B cell (primary cell): Measurements from ENCODE around the gene DAB2IP. TPM values are rescaled to one million over a fixed set of nuclear protein-coding genes. Genes with fewer than 3 reads are reported as not detected.

Experiments used
- ATAC-seq: fragments of 200-7000 bp; cut with Tn5 transposase; one replicate; pipeline ENCODE4 v1.10.0; 2021; ENCODE audit warnings: low read depth, mild to moderate bottlenecking, moderate number of reproducible peaks, moderate library complexity
- CTCF ChIA-PET: fragments of 350-600 bp; sonication (Branson Sonifier 250); formaldehyde crosslinking; loops from one replicate; lab custom pipeline; 2021; ENCODE audit warnings: antibody characterized with exemption, inconsistent platforms; lab: Charles Lee
- POLR2A ChIA-PET: fragments of 350-600 bp; sonication (Branson Sonifier 250); formaldehyde crosslinking; loops from one replicate; lab custom pipeline; 2021; ENCODE audit warnings: antibody characterized with exemption; lab: Charles Lee
- DNase-seq: peaks from one replicate; pipeline ENCODE4 v3.0.0; 2013
- H2AFZ ChIP-seq: 2 replicates; pipeline ENCODE4 v1.6.1; 2012; ENCODE audit warnings: mild to moderate bottlenecking, low read depth, low read length; ENCODE audit not compliant: insufficient read depth, poor library complexity, severe bottlenecking
- H3K27ac ChIP-seq, 2 donors: 1 replicate in 1 of 2; 2 replicates in 1 of 2; pipeline ENCODE4 v1.5.1; 2012 to 2013; ENCODE audit warnings: low read length in 2 of 2, mild to moderate bottlenecking in 2 of 2, moderate library complexity in 1 of 2
- H3K27me3 ChIP-seq, 4 experiments: fragments of 200-600 bp in 1 of 4; sonication (generic) in 1 of 4; replicated peaks in 1 of 4; 1 replicate in 2 of 4; 2 replicates in 2 of 4; pipeline versions ENCODE4 v1.6.1 to v1.7.0; 2013 to 2016; ENCODE audit warnings: low read length in 3 of 4, mild to moderate bottlenecking in 2 of 4, mixed read lengths in 1 of 4, moderate library complexity in 1 of 4; ENCODE audit not compliant: insufficient read depth in 4 of 4, control insufficient read depth in 3 of 4; ENCODE audit errors: control extremely low read depth in 1 of 4
- H3K36me3 ChIP-seq, 2 experiments: replicated peaks in 1 of 2; 1 replicate in 1 of 2; 2 replicates in 1 of 2; pipeline versions ENCODE4 v1.6.1 to v1.7.1; 2013; ENCODE audit warnings: low read length in 1 of 2; ENCODE audit not compliant: insufficient read depth in 2 of 2, control insufficient read depth in 1 of 2; ENCODE audit errors: control extremely low read depth in 1 of 2, extremely low read depth in 1 of 2
- H3K4me1 ChIP-seq, 2 donors: fragments of 200-600 bp in 1 of 2; sonication (generic) in 1 of 2; 1 replicate in 1 of 2; 2 replicates in 1 of 2; pipeline versions ENCODE4 v1.5.1 to v1.6.1; 2013 to 2017; ENCODE audit warnings: low read length in 2 of 2; ENCODE audit not compliant: control insufficient read depth in 2 of 2, insufficient read depth in 2 of 2
- H3K4me2 ChIP-seq: replicated peaks from 2 replicates; pipeline ENCODE3; 2012; ENCODE audit warnings: mild to moderate bottlenecking, low read depth, low read length; ENCODE audit not compliant: poor library complexity, severe bottlenecking
- H3K4me3 ChIP-seq, 5 experiments: fragments of 200-600 bp in 1 of 5; sonication (generic) in 1 of 5; 1 replicate in 3 of 5; 2 replicates in 2 of 5; pipeline versions ENCODE4 v1.5.1 to v1.7.0; 2011 to 2016; ENCODE audit warnings: low read length in 4 of 5, mild to moderate bottlenecking in 4 of 5, low read depth in 2 of 5, control low read depth in 1 of 5, moderate library complexity in 1 of 5; ENCODE audit not compliant: insufficient read depth in 1 of 5; ENCODE audit errors: control extremely low read depth in 1 of 5, extremely low read depth in 1 of 5
- H3K79me2 ChIP-seq: fragments of 200-600 bp; sonication (generic); one replicate; pipeline ENCODE4 v1.6.0; 2016; ENCODE audit warnings: low read length; ENCODE audit not compliant: control insufficient read depth, insufficient read depth
- H3K9ac ChIP-seq: fragments of 200-600 bp; sonication (generic); 2 replicates; pipeline ENCODE4 v1.6.1; 2017; ENCODE audit warnings: mild to moderate bottlenecking, low read length, moderate library complexity
- H3K9me3 ChIP-seq, 3 donors: one replicate each; pipeline versions ENCODE4 v1.6.1 to v1.7.1; 2013; ENCODE audit warnings: low read length in 2 of 3; ENCODE audit not compliant: control insufficient read depth in 2 of 3, insufficient read depth in 1 of 3; ENCODE audit errors: control extremely low read depth in 1 of 3
- H4K20me1 ChIP-seq: 2 replicates; pipeline ENCODE4 v1.6.0; 2012; ENCODE audit warnings: mild to moderate bottlenecking, low read length; ENCODE audit not compliant: insufficient read depth, control insufficient read depth, poor library complexity, severe bottlenecking
- H3K27ac Mint-ChIP-seq: one replicate; pipeline ENCODE4 v1.8.0; 2021; ENCODE audit warnings: mixed read lengths
- H3K27me3 Mint-ChIP-seq: one replicate; pipeline ENCODE4 v1.8.0; 2021; ENCODE audit warnings: mixed read lengths
- H3K4me1 Mint-ChIP-seq: one replicate; pipeline ENCODE4 v1.8.0; 2021; ENCODE audit warnings: mixed read lengths
- H3K4me3 Mint-ChIP-seq: one replicate; pipeline ENCODE4 v1.8.0; 2021; ENCODE audit warnings: mixed read lengths
- H3K9me3 Mint-ChIP-seq: one replicate; pipeline ENCODE4 v1.8.0; 2022; ENCODE audit warnings: mixed read lengths; ENCODE audit not compliant: insufficient read depth
- EZH2 ChIP-seq: IDR thresholded peaks from 2 replicates; pipeline ENCODE4 v1.6.1; 2012; ENCODE audit warnings: borderline replicate concordance, low read depth, mild to moderate bottlenecking, moderate library complexity, low read length; ENCODE audit not compliant: insufficient read depth, poor library complexity, severe bottlenecking
- WGBS: methylation state at CpG from one replicate; pipeline ENCODE4 v1.1.5; 2013; ENCODE audit warnings: missing lambda C conversion rate; ENCODE audit not compliant: insufficient coverage; 5-methylcytosine and 5-hydroxymethylcytosine counted together
- intact Hi-C: fragments of 100-400 bp; cut with micrococcal nuclease; formaldehyde crosslinking; loops from one replicate; pipeline ENCODE4 v1.10.0; 2022
- polyA plus RNA-seq: library from polyadenylated mRNA; depleted of rRNA; stranded (reverse); fragments of >200 nt; gene quantifications from 2 replicates; pipeline ENCODE4 v1.2.3, GENCODE V29; 2012
- total RNA-seq, 2 donors: library from RNA; stranded (reverse); fragments of 120-200 nt in 1 of 2; gene quantifications; 1 replicate in 1 of 2; 2 replicates in 1 of 2; pipeline versions ENCODE4 v1.2.3 to v1.2.4, GENCODE V29; 2013 to 2022
- TF ChIP-seq, protein P1 (sequence below): fragments of 200-600 bp; IDR thresholded peaks from one replicate; pipeline ENCODE4 v1.8.0; 2022; ENCODE audit warnings: antibody characterized with exemption, mild to moderate bottlenecking

The DAB2IP gene
- total and polyA plus RNA-seq, 2 donors (not counting 1 experiment from before 2014, with no cell fraction given): 1.1 to 3.9 TPM

DNA sequence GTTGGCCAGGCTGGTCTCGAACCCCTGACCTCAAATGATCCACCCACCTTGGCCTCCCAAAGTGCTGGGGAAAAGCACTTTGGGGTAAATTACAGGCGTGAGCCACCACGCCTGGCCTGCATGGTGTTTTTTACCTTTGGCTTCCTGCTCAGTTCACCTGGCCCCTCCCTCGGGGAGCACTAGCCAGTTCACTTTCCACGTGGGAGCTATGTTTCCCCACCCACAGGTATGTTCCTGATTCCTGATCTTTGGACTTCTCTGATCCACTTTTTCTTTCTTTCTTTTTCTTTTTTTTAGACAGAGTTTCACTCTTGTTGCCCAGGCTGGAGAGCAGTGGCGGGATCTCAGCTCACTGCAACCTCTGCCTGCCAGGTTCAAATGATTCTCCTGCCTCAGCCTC, 15.8 kb downstream of the DAB2IP start:
- ChIA-PET CTCF (no interaction called here), POLR2A (no interaction called here)
- peaks cover 2% of the 10 kb centered on the region for H3K9me3 Mint-ChIP-seq
- no peak overlapping the region for H3K27ac ChIP-seq
- no peaks in the 10 kb centered on the region for H3K36me3 ChIP-seq
- no peaks in the 10 kb centered on the region for H3K4me1 ChIP-seq
- no peak for ATAC-seq
- no peak overlapping the region for H3K4me2 ChIP-seq
- no peaks in the 10 kb centered on the region for H4K20me1 ChIP-seq
- no peak for DNase-seq
- peaks cover 45% of the 10 kb centered on the region for H3K27me3 Mint-ChIP-seq
- TF ChIP-seq, protein P1, sequence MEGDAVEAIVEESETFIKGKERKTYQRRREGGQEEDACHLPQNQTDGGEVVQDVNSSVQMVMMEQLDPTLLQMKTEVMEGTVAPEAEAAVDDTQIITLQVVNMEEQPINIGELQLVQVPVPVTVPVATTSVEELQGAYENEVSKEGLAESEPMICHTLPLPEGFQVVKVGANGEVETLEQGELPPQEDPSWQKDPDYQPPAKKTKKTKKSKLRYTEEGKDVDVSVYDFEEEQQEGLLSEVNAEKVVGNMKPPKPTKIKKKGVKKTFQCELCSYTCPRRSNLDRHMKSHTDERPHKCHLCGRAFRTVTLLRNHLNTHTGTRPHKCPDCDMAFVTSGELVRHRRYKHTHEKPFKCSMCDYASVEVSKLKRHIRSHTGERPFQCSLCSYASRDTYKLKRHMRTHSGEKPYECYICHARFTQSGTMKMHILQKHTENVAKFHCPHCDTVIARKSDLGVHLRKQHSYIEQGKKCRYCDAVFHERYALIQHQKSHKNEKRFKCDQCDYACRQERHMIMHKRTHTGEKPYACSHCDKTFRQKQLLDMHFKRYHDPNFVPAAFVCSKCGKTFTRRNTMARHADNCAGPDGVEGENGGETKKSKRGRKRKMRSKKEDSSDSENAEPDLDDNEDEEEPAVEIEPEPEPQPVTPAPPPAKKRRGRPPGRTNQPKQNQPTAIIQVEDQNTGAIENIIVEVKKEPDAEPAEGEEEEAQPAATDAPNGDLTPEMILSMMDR: no peak
- no peak for TF ChIP-seq EZH2
- no peak overlapping the region for H3K4me3 ChIP-seq
- H3K79me2 ChIP-seq: no peaks in the 10 kb centered on the region
- 93% methylated on average over 5 of the region's 6 CpGs for WGBS
- no peak overlapping the region for H3K9ac ChIP-seq
- no peaks in the 10 kb centered on the region for H3K4me1 Mint-ChIP-seq
- H3K27ac Mint-ChIP-seq: no peak overlapping the region
- no peak overlapping the region for H3K4me3 Mint-ChIP-seq
- no peak overlapping the region for H2AFZ ChIP-seq
- H3K9me3 ChIP-seq: no peaks in the 10 kb centered on the region
- intact Hi-C loops: no loop called here
- H3K27me3 ChIP-seq: peaks cover 0 to 11% (median 3%) of the 10 kb centered on the region in 4 experiments

DNA sequence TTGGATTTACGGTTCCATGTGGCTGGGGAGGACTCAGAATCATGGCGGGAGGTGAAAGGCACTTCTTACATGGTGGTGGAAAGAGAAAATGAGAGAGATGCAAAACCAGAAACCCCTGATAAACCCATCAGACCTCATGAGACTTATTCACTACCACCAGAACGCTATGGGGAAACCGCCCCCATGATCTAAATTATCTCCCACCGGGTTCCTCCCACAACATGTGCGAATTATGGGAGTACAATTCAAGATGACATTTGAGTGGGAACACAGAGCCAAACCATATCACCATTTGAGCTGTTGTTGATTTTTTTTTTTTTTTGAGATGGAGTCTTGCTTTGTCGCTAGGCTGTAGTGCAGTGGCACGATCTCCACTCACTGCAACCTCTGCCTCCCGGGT, 16.5 kb downstream of the DAB2IP start:
- 98% methylated on average over 5 of the region's 9 CpGs for WGBS
- no peak overlapping the region for H3K27ac ChIP-seq

More for the DNA sequence above, 16.5 kb downstream of the DAB2IP start:
- DNase-seq (no peak), ATAC-seq (no peak)
- Histone ChIP-seq H3K36me3 (no peaks in the 10 kb centered on the region), H3K79me2 (no peaks in the 10 kb centered on the region), H4K20me1 (no peaks in the 10 kb centered on the region), H3K9ac (no peak overlapping the region), H3K4me1 (no peaks in the 10 kb centered on the region), H3K9me3 (no peaks in the 10 kb centered on the region), H2AFZ (no peak overlapping the region), H3K4me3 (no peak overlapping the region), H3K27me3 (peaks cover 0 to 8% (median 3%) of the 10 kb centered on the region in 4 experiments), H3K4me2 (no peak overlapping the region)
- ChIA-PET CTCF (no interaction called here), POLR2A (no interaction called here)
- Mint-ChIP-seq H3K9me3 (peaks cover 2% of the 10 kb centered on the region), H3K27me3 (peaks cover 38% of the 10 kb centered on the region), H3K4me3 (no peak overlapping the region), H3K27ac (no peak overlapping the region), H3K4me1 (no peaks in the 10 kb centered on the region)
- intact Hi-C loops: no loop called here
- TF ChIP-seq, protein P1: no peak
- no peak for TF ChIP-seq EZH2
